Measurements from ENCODE around the gene C3orf70. TPM values are rescaled to one million over a fixed set of nuclear protein-coding genes. Genes with fewer than 3 reads are reported as not detected.

Gene C3orf70
- total RNA-seq, 1 donor from 2014 or later = 6.2 TPM

DNA sequence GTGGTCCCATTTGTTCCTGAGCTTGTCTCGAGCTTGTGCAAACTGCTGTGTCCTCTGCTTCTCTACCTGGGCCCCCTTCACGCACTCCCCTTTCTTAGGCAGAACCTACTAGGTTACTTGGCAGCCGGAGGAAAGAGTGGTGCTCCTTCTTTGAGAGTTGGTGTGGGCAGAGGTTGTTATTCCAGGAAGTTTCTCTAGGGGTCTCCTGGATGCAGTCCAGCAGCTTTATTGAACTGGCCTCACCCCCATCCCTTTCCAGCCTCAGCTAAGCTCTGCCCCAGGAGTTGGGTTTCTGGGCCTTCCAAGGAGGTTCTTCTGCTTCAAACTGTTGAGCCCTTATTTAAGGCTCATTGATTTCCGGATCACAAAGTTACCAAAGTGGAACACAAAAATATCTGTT, 103.2 kb downstream of the C3orf70 start:
- no peak for DNase-seq

DNA sequence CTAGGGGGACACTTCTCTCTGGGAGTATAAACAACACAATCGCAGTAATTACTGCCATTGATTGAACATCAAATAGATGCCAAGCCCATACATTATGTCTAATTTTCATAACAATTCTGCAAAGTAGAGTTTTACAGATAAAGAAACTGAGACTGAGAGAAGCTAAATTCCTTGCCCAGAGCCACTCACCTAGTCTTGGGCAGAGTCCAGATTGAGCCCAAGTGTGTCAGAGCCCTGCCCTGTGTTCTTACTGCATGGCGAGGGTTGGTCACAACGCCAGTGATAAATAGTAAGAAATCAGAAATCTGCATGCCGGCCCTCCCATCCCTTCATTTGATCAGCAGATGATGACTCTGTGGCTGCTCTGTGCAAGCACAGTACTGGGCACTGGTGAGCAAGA, 106.3 kb downstream of the C3orf70 start:
- no peak for DNase-seq

GRCh38 chr3:185046164-185046515, 106.7 kb downstream of the C3orf70 start:
- DNase-seq = no peak

DNA sequence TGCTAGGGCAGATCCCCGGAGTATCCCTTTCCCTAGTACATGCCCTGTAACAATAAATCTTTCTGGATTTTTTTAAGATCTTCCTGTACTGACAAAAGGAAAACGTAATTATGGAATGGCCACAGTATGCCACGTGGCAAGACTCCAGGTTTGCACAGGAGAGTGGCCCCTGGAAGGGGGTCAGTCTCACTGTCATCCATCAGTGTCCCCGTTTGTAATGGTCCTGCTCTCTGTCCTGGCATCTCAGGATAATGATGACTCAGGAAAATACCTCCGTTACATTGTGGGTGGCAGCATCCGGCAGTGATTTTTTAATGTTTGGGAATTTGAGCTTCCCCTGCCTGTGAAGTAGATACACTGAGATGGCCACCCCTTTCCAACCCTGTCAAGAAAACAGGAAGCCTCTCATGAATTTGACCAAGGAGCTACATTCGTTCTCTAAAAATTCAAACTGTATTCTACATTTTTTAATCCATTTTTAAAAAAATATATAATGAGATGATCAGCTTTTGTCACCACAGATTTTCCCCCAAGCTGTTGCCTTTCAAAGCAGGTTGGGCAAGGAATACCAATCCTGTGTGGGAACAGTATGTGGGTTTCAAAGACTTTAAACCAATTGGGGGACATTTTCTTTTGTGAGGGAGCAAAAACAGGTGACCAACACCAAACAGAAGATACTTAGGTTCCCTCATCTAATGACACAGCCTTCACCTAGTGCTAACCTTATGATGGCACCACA, 110.4 kb downstream of the C3orf70 start:
- DNase-seq = no peak

- no peak for DNase-seq
These were observed 111.3 kb downstream of the C3orf70 start for GRCh38 chr3:185041540-185041939.

GRCh38 chr3:185040425-185040824, 112.4 kb downstream of the C3orf70 start:
- no peak for DNase-seq

DNA sequence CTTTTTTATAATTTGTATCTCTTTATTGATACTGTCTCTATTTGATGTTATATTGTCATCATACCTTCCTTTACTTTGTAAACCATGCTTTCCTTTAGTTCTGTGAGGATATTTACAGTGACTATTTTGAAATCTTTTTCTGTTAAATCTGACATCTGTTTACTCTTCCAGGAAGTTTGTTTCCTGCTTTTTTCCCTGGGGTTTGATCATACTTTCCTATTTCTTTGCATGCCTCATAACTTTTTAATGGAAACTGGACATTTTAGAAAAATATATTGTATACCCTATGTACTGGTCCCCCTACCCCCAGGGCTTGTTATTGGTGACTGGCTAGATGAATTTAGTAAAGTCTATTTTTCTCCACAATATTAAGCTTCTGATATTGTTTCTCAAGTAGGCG, 115.1 kb downstream of the C3orf70 start:
- DNase-seq = no peak

DNA sequence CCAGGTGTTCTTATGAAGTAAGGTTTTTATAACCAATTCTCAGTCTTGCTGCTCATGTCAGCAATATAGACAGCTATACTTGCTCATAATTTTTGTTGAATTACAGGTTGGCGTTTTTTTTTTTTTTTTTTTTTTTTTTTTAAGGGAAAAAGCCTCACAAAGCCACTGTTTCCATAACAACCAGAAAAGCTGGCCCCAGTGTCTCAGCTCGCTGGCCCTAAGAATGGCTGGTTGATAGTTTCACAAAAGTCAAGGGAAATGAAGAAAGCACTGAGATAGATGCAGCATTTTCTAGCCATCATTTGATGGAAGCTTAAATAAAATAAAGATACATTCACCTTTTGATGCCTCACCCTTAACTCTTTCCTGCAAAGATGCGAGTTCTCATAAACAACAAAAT, 121.9 kb downstream of the C3orf70 start:
- no peak for DNase-seq

DNA sequence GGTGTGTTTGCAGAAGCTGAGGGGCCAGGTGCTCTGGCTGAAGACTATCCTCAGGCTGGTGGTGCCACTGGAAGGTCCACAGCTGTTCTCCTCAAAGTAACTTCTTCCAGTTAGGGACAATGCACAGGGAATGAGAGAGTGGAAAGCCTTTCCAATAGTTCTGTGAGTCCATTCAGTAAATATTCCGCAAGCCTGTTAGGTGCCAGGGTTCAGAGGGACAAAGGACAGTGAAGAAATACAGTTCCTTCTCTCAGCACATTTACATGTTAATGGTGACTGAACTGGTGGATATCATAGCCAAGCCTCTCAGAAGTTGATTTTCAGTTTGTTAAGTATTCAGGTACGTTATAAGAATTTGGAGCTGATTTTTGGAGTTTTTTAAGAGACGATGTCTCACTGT, 122.5 kb downstream of the C3orf70 start:
- DNase-seq = no peak

DNA sequence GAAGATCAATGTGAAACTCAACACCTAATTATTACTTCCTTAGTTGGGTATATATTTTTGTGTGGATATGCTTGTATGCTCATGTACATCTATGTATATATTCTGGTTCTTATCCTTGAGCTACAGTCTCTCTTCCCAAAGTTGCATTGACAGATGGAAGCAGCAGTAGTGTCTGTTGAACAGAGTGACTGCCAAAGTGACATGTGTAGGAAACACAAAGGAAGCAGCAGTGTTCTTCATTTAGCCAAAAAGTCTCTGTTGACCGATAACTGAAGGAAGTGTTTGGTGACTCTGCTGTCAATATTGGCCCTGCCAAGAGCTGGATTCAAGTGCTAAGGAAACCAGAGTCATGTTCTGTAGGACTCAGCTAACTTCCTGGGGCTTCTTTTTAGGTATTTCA, 123.8 kb downstream of the C3orf70 start:
- no peak for DNase-seq

- no peak for DNase-seq
These were observed 124.7 kb downstream of the C3orf70 start for GRCh38 chr3:185028121-185028520.

Other genes starting within 250 kb of the C3orf70 start
- gene EHHADH, start 101.0 kb upstream of the C3orf70 start, total RNA-seq = 3.8 TPM
- 20.8 TPM for gene MAP3K13, start 210.1 kb upstream of the C3orf70 start, total RNA-seq

All from tongue (tissue), 2 donors.